ENCODE data around the gene SPDYE18. TPM values are rescaled to one million over a fixed set of nuclear protein-coding genes. Genes with fewer than 3 reads are reported as not detected.

Gene SPDYE18
- total RNA-seq, 2 donors from 2014 or later = 0.63 to 0.96 TPM

Other genes starting within 250 kb of the SPDYE18 start
- gene SPDYE17, start 30.2 kb downstream of the SPDYE18 start, total RNA-seq = not detected
- gene CCDC146, start 60.1 kb upstream of the SPDYE18 start, total RNA-seq = 1 to 10 TPM; 2.0 to 3.8 TPM
- under 1 TPM; 0.38 to 0.93 TPM for gene FGL2, start 137.3 kb upstream of the SPDYE18 start, total RNA-seq

All from activated T-cell treated with anti-CD3 and anti-CD28 coated beads, Interleukin-2, amount 50 U/mL, for 72 hours (primary cell).